GM23248 (cell line): ENCODE results near the gene GLS. TPM values are rescaled to one million over a fixed set of nuclear protein-coding genes. Genes with fewer than 3 reads are reported as not detected.

Source experiments
- DNase-seq: peaks from one replicate; pipeline ENCODE4 v3.0.0-alpha.2; 2015
- H2AFZ ChIP-seq: fragments of 200-600 bp; sonication (generic); 2 replicates; pipeline ENCODE4 v1.6.1; 2016; ENCODE audit warnings: antibody characterized with exemption
- H3F3A ChIP-seq: fragments of 200-600 bp; sonication (generic); 2 replicates; pipeline ENCODE4 v1.6.1; 2016; ENCODE audit warnings: mild to moderate bottlenecking, antibody characterized with exemption, mixed run types; ENCODE audit not compliant: insufficient read depth
- H3K27ac ChIP-seq: fragments of 200-600 bp; sonication (generic); 2 replicates; pipeline ENCODE4 v1.5.1; 2016; ENCODE audit warnings: mild to moderate bottlenecking
- H3K27me3 ChIP-seq: fragments of 200-600 bp; sonication (generic); replicated peaks from 2 replicates; pipeline ENCODE4 v1.6.1; 2016; ENCODE audit warnings: mild to moderate bottlenecking; ENCODE audit not compliant: insufficient read depth
- H3K36me3 ChIP-seq: fragments of 200-600 bp; sonication (generic); 2 replicates; pipeline ENCODE4 v1.6.1; 2016; ENCODE audit warnings: low read depth, mild to moderate bottlenecking
- H3K4me1 ChIP-seq: fragments of 200-600 bp; sonication (generic); 2 replicates; pipeline ENCODE4 v1.6.1; 2016; ENCODE audit warnings: mild to moderate bottlenecking; ENCODE audit not compliant: insufficient read depth
- H3K4me2 ChIP-seq: fragments of 200-600 bp; sonication (generic); one replicate; pipeline ENCODE4 v1.6.1; 2016; ENCODE audit warnings: mild to moderate bottlenecking; ENCODE audit not compliant: unreplicated experiment
- H3K4me3 ChIP-seq: fragments of 200-600 bp; sonication (generic); 2 replicates; pipeline ENCODE4 v1.5.1; 2016; ENCODE audit warnings: mild to moderate bottlenecking
- H3K79me2 ChIP-seq: fragments of 200-600 bp; sonication (generic); 2 replicates; pipeline ENCODE4 v1.6.1; 2016; ENCODE audit warnings: mild to moderate bottlenecking; ENCODE audit not compliant: insufficient read depth
- H3K9ac ChIP-seq: fragments of 200-600 bp; sonication (generic); 2 replicates; pipeline ENCODE4 v1.6.1; 2016; ENCODE audit warnings: mild to moderate bottlenecking
- H3K9me2 ChIP-seq: fragments of 200-600 bp; sonication (generic); 2 replicates; pipeline ENCODE4 v1.6.1; 2016; ENCODE audit warnings: mixed run types, mild to moderate bottlenecking, moderate library complexity; ENCODE audit not compliant: insufficient read depth
- H3K9me3 ChIP-seq: fragments of 200-600 bp; sonication (generic); one replicate; pipeline ENCODE4 v1.6.1; 2017; ENCODE audit warnings: low read depth
- H4K20me1 ChIP-seq: fragments of 200-600 bp; sonication (generic); 2 replicates; pipeline ENCODE4 v1.6.0; 2016; ENCODE audit not compliant: insufficient read depth
- EZH2 ChIP-seq: fragments of 200-600 bp; sonication (generic); IDR thresholded peaks from 2 replicates; pipeline ENCODE4 v1.6.1; 2018; ENCODE audit warnings: antibody characterized with exemption, mild to moderate bottlenecking; ENCODE audit not compliant: insufficient read depth, poor library complexity, severe bottlenecking
- EZH2phosphoT487 ChIP-seq: fragments of 200-600 bp; sonication (generic); IDR thresholded peaks from 2 replicates; pipeline ENCODE4 v1.6.1; 2018; ENCODE audit warnings: antibody characterized with exemption, moderate library complexity, mild to moderate bottlenecking, low read depth; ENCODE audit not compliant: insufficient read depth
- WGBS, 2 experiments: methylation state at CpG; one replicate each; pipeline ENCODE4 v1.1.6; 2015 to 2017; ENCODE audit warnings: low lambda C conversion rate in 2 of 2, low coverage in 1 of 2; ENCODE audit errors: missing lambda C conversion rate in 2 of 2; 5-methylcytosine and 5-hydroxymethylcytosine counted together
- in situ Hi-C: fragments of 300-500 bp; cut with MboI; formaldehyde crosslinking; loops from 2 replicates; pipeline ENCODE4 v1.15.0; 2020
- polyA plus RNA-seq: library from polyadenylated mRNA; unstranded; fragments of >200 nt; fragmentation: Nextera tagmentation; extraction: Ambion mirVana; gene quantifications from 2 replicates; pipeline ENCODE4 v1.2.1, GENCODE V29; 2016
- total RNA-seq: library from RNA; depleted of rRNA; stranded (reverse); fragments of >200 nt; shearing (Covaris generic); gene quantifications from 2 replicates; pipeline ENCODE4 v1.2.3, GENCODE V29; 2014

The GLS gene
- total and polyA plus RNA-seq, 2 experiments from 2014 or later = 96.0 to 362 TPM

DNA sequence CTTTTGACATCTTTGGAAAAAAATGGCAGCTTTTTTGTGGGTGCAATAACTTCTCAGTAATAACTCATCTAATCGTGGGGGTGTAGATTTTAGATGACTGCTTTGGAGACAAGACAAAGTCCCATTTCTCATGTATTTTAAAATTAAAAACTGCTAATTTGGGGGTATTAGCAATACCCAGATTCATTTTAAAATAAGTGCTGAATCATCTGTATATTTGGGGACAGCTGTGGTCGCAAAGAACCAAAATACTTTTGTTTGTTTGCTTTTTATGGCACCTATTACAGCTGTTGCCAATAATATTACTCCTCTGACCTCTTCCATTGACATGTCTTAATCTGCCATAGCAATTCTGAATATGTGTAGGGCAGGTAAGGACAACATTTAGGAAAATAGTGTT is 87.9 kb downstream of the GLS start:
- Histone ChIP-seq H3K9me2 (no peaks in the 10 kb centered on the region), H3K27ac (peak overlapping the region; percentile 6; the same call in 1 of the 2 replicates), H4K20me1 (no peaks in the 10 kb centered on the region), H3K9me3 (no peaks in the 10 kb centered on the region), H3K4me3 (no peak overlapping the region), H3K9ac (no peak overlapping the region), H3K4me1 (peaks cover 9% of the 10 kb centered on the region), H2AFZ (no peak overlapping the region), H3K27me3 (no peaks in the 10 kb centered on the region), H3K36me3 (peaks cover 96% of the 10 kb centered on the region), H3K79me2 (no peaks in the 10 kb centered on the region), H3F3A (peaks cover 91% of the 10 kb centered on the region), H3K4me2 (no peak overlapping the region)
- TF ChIP-seq EZH2 (no peak), EZH2phosphoT487 (no peak)
- 68 to 70% methylated on average over 2 of the region's 2 CpGs for WGBS, 2 experiments
- in situ Hi-C loops = no loop called here
- no peak for DNase-seq

DNA sequence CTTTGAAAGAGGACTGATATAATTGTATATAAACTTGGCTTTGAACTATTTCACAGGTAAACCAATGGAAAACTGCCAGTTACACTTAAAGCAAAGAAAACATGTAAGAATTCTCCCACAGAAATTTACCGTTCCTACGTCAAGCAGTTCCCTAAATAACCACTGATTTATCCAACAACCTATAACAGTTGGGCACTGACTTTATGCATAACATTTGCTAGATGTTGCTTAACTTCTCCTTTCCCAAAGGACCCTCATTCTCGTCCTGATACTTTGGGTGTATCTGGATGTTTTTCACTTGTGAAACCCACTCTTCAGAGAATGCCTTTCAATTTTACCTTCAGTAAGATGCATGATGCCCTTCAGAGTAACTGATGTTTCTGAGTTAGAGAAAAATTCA is 89.5 kb downstream of the GLS start:
- in situ Hi-C loops = no loop called here

DNA sequence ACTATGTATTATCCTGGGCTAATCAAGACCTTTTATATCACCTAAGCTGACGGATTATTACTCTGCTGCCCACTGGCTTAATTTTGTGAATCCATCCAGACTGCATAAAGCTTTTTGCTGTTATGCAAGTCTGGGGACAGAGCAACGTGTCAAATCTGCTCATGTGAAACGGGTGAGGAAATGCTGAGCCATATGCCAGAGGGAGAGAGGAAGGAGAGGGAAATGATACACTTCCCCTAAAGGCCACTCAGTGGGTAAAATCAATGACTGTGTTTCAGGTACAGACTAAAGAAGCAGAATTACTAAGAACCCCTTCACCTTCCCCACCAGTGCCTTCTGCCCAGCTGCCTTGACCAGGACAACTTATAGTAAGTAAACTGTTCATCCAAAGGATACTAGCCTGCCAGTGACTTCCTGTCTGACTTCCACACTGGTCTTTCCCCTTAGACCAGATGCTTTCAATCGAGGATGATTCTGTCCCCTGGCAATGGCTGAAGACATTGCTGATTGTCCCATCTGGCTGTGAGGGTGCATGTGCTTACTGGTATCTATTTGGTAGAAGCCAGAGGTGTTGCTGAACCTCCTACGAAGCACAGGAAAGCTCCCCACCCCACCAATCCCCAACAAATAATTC is 90.4 kb downstream of the GLS start:
- Histone ChIP-seq H3K9me3 (no peaks in the 10 kb centered on the region), H3K4me3 (no peak overlapping the region), H3K27me3 (no peaks in the 10 kb centered on the region), H3K9ac (no peak overlapping the region), H3K79me2 (no peaks in the 10 kb centered on the region), H4K20me1 (no peaks in the 10 kb centered on the region), H3K36me3 (peaks cover 96% of the 10 kb centered on the region), H3K9me2 (no peaks in the 10 kb centered on the region), H3K4me1 (peaks cover 20% of the 10 kb centered on the region), H2AFZ (no peak overlapping the region), H3K4me2 (no peak overlapping the region), H3K27ac (peak overlapping the region; percentile 14; the same call in 1 of the 2 replicates), H3F3A (peaks cover 91% of the 10 kb centered on the region)
- in situ Hi-C loops = no loop called here
- no peak for TF ChIP-seq EZH2
- TF ChIP-seq EZH2phosphoT487 = no peak
- 85 to 89% methylated on average over 5 of the region's 5 CpGs for WGBS, 2 experiments
- no peak for DNase-seq

More for the DNA sequence above, 89.5 kb downstream of the GLS start:
- no peak for TF ChIP-seq EZH2phosphoT487
- no peak for TF ChIP-seq EZH2
- DNase-seq = no peak
- Histone ChIP-seq H3K4me3 (no peak overlapping the region), H3K79me2 (no peaks in the 10 kb centered on the region), H3K27ac (peak overlapping the region; percentile 14), H3K4me2 (no peak overlapping the region), H3K9me2 (no peaks in the 10 kb centered on the region), H3K27me3 (no peaks in the 10 kb centered on the region), H3K9ac (no peak overlapping the region), H2AFZ (no peak overlapping the region), H3F3A (peaks cover 91% of the 10 kb centered on the region), H3K36me3 (peaks cover 96% of the 10 kb centered on the region), H3K9me3 (no peaks in the 10 kb centered on the region), H4K20me1 (no peaks in the 10 kb centered on the region), H3K4me1 (peaks cover 20% of the 10 kb centered on the region)
- WGBS, 2 experiments = 86 to 88% methylated on average over 3 of the region's 3 CpGs

DNA sequence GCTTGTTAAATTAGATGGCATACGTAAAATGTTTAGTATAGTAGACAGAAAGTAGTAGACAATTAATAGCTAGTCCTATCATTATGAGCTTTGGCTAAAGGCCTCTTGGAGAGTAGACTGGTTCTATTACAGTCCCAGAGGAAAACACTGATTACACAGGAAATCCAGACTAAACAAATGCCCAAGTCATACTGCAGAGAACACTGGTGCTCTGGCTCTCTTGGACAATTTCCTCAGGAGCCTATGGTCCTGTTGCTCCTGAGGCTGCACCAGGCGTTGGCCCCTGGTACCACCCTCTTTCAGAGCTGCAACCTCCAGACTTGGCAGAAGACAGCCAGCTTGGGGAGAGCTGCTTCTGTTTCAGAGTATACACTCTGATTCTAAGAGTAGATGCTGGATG is 91.6 kb downstream of the GLS start:
- TF ChIP-seq EZH2 = no peak
- TF ChIP-seq EZH2phosphoT487 = no peak
- H3K9ac ChIP-seq = no peak overlapping the region
- peaks cover 20% of the 10 kb centered on the region for H3K4me1 ChIP-seq
- in situ Hi-C loops = no loop called here
- peaks cover 97% of the 10 kb centered on the region for H3K36me3 ChIP-seq
- no peak overlapping the region for H2AFZ ChIP-seq
- H3K4me2 ChIP-seq = no peak overlapping the region
- H3K79me2 ChIP-seq = no peaks in the 10 kb centered on the region
- WGBS, 2 experiments = 100% methylated on average over 2 of the region's 2 CpGs
- no peaks in the 10 kb centered on the region for H4K20me1 ChIP-seq
- H3K9me3 ChIP-seq = no peaks in the 10 kb centered on the region
- peaks cover 92% of the 10 kb centered on the region for H3F3A ChIP-seq
- H3K27me3 ChIP-seq = no peaks in the 10 kb centered on the region
- DNase-seq = peak; percentile 18
- no peak overlapping the region for H3K27ac ChIP-seq
- H3K9me2 ChIP-seq = no peaks in the 10 kb centered on the region
- no peak overlapping the region for H3K4me3 ChIP-seq

DNA sequence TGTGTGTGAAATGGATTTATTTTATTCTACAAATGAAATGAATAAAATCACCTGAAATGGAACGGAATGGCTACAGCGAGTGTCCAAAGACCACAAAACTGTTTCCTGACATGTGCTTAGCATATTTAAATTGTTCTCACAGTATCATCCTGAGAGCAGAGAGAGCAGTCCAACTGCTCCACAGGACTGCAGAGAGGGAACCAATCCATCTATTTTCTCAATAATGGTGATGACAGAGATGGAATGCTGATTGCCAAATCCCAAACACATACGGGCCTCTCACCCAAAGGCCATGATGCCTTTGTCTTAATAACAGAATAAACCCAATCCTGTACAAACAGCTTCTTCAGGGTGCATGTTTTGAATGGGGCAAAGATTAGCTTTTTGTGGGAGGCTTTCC is 92.2 kb downstream of the GLS start:
- Histone ChIP-seq H3K9ac (no peak overlapping the region), H4K20me1 (no peaks in the 10 kb centered on the region), H3K27me3 (no peaks in the 10 kb centered on the region), H2AFZ (no peak overlapping the region), H3K4me2 (no peak overlapping the region), H3K36me3 (peaks cover 97% of the 10 kb centered on the region), H3F3A (peaks cover 91% of the 10 kb centered on the region), H3K9me3 (no peaks in the 10 kb centered on the region), H3K4me3 (no peak overlapping the region), H3K9me2 (no peaks in the 10 kb centered on the region), H3K79me2 (no peaks in the 10 kb centered on the region), H3K4me1 (peaks cover 22% of the 10 kb centered on the region), H3K27ac (no peak overlapping the region)
- TF ChIP-seq EZH2phosphoT487 (no peak), EZH2 (no peak)
- DNase-seq = peak; percentile 32
- in situ Hi-C loops = no loop called here
- 52 to 60% methylated on average over 3 of the region's 3 CpGs for WGBS, 2 experiments
